Measurements from ENCODE around the gene CLP1. TPM values are rescaled to one million over a fixed set of nuclear protein-coding genes. Genes with fewer than 3 reads are reported as not detected.

CLP1 gene
- total RNA-seq, 2 experiments from 2014 or later, result 16.2 to 16.9 TPM

- TF ChIP-seq, protein P1, sequence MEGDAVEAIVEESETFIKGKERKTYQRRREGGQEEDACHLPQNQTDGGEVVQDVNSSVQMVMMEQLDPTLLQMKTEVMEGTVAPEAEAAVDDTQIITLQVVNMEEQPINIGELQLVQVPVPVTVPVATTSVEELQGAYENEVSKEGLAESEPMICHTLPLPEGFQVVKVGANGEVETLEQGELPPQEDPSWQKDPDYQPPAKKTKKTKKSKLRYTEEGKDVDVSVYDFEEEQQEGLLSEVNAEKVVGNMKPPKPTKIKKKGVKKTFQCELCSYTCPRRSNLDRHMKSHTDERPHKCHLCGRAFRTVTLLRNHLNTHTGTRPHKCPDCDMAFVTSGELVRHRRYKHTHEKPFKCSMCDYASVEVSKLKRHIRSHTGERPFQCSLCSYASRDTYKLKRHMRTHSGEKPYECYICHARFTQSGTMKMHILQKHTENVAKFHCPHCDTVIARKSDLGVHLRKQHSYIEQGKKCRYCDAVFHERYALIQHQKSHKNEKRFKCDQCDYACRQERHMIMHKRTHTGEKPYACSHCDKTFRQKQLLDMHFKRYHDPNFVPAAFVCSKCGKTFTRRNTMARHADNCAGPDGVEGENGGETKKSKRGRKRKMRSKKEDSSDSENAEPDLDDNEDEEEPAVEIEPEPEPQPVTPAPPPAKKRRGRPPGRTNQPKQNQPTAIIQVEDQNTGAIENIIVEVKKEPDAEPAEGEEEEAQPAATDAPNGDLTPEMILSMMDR (IDR thresholded peaks at IDR 0.05), result no peak
- Mint-ChIP-seq H3K9me3 (peaks cover 10% of the 10 kb centered on the region), H3K4me1 (ENCODE audit: low read depth) (no peaks in the 10 kb centered on the region), H3K36me3 (ENCODE audit: low read depth) (no peaks in the 10 kb centered on the region), H3K27ac (no peak overlapping the region), H3K4me3 (no peak overlapping the region), H3K27me3 (no peaks in the 10 kb centered on the region)
- CTCF ChIA-PET, result no interaction called here
- ATAC-seq (no peak), DNase-seq (no peak)
- POLR2A ChIA-PET, result no interaction called here
- intact Hi-C loops (cut with micrococcal nuclease), result no loop called here
Measured at GRCh38 chr11:57616595-57616994, 41.0 kb upstream of the CLP1 start.

GRCh38 chr11:57618438-57618837, 39.1 kb upstream of the CLP1 start:
- peaks cover 10% of the 10 kb centered on the region for H3K9me3 Mint-ChIP-seq
- no peak overlapping the region for H3K27ac Mint-ChIP-seq
- H3K4me1 Mint-ChIP-seq (ENCODE audit: low read depth), result no peaks in the 10 kb centered on the region
- no peaks in the 10 kb centered on the region for H3K27me3 Mint-ChIP-seq
- ChIA-PET POLR2A (interaction anchor here (0.7 kb wide), 1 partner anchor 14 kb away, joined by 3 read pairs; no protein-coding TSS in a partner anchor), CTCF (interaction anchor here (1.0 to 7.9 kb wide), 4 partner anchors 21 to 125 kb away, joined by 3 to 30 read pairs (median 4); no protein-coding TSS in a partner anchor)
- H3K36me3 Mint-ChIP-seq (ENCODE audit: low read depth), result no peaks in the 10 kb centered on the region
- H3K4me3 Mint-ChIP-seq, result no peak overlapping the region
- DNase-seq (no peak), ATAC-seq (no peak)
- TF ChIP-seq, protein P1 (IDR thresholded peaks at IDR 0.05), result no peak
- intact Hi-C loops (cut with micrococcal nuclease), result no loop called here

- POLR2A ChIA-PET, result no interaction called here
- Mint-ChIP-seq H3K27ac (no peak overlapping the region), H3K27me3 (no peaks in the 10 kb centered on the region), H3K4me1 (ENCODE audit: low read depth) (no peaks in the 10 kb centered on the region), H3K4me3 (no peak overlapping the region), H3K36me3 (ENCODE audit: low read depth) (no peaks in the 10 kb centered on the region), H3K9me3 (peaks cover 10% of the 10 kb centered on the region)
- CTCF ChIA-PET, result interaction anchor here (0.7 to 7.9 kb wide), 3 partner anchors 25 to 162 kb away, joined by 3 to 30 read pairs (median 5); no protein-coding TSS in a partner anchor
- DNase-seq (no peak), ATAC-seq (no peak)
- TF ChIP-seq, protein P1 (IDR thresholded peaks at IDR 0.05), result no peak
- intact Hi-C loops (cut with micrococcal nuclease), result no loop called here
Measured at GRCh38 chr11:57619331-57619730, 38.2 kb upstream of the CLP1 start.

- Mint-ChIP-seq H3K4me1 (ENCODE audit: low read depth) (no peaks in the 10 kb centered on the region), H3K27ac (no peak overlapping the region), H3K4me3 (no peak overlapping the region), H3K36me3 (ENCODE audit: low read depth) (no peaks in the 10 kb centered on the region), H3K27me3 (no peaks in the 10 kb centered on the region), H3K9me3 (peaks cover 10% of the 10 kb centered on the region)
- intact Hi-C loops (cut with micrococcal nuclease), result no loop called here
- TF ChIP-seq, protein P1 (IDR thresholded peaks at IDR 0.05), result no peak
- DNase-seq (no peak), ATAC-seq (no peak)
- POLR2A ChIA-PET, result no interaction called here
- CTCF ChIA-PET, result interaction anchor here (0.8 to 7.9 kb wide), 4 partner anchors 9 to 127 kb away, joined by 3 to 30 read pairs (median 12); no protein-coding TSS in a partner anchor
Measured at GRCh38 chr11:57620467-57620866, 37.1 kb upstream of the CLP1 start.

DNA sequence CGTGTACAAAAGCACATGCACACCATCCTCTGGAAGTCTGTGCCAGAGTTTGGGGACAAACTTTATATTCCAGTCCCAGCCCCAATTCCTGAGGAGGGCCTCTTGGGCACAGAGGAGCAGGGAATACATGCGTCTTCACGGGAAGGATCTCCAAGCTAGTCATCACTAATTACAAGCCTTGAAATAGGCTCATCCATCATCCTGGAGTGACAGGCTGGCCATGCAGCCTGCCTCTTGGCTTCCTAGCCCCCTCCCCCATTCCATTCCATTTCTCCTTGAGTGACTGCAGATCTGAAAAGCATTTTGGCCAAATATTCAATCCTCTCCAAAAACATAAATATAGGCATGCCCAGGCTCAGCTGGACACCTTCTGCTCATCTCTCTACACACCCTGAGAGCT, 35.3 kb upstream of the CLP1 start:
- intact Hi-C loops (cut with micrococcal nuclease), result no loop called here
- ChIA-PET CTCF (interaction anchor here (1.2 to 7.9 kb wide), 5 partner anchors 15 to 54 kb away, joined by 3 to 30 read pairs (median 6); partner anchors contain the start of gene UBE2L6), POLR2A (no interaction called here)
- ATAC-seq (no peak), DNase-seq (no peak)
- no peak overlapping the region for H3K4me3 Mint-ChIP-seq
- H3K36me3 Mint-ChIP-seq (ENCODE audit: low read depth), result no peaks in the 10 kb centered on the region
- TF ChIP-seq, protein P1 (IDR thresholded peaks at IDR 0.05), result no peak
- no peaks in the 10 kb centered on the region for H3K27me3 Mint-ChIP-seq
- peaks cover 10% of the 10 kb centered on the region for H3K9me3 Mint-ChIP-seq
- H3K4me1 Mint-ChIP-seq (ENCODE audit: low read depth), result no peaks in the 10 kb centered on the region
- no peak overlapping the region for H3K27ac Mint-ChIP-seq

All from activated CD8-positive, alpha-beta T cell treated with anti-CD3 and anti-CD28 coated beads for 36 hours (primary cell).